ENCODE results near the gene ANO2. TPM values are rescaled to one million over a fixed set of nuclear protein-coding genes. Genes with fewer than 3 reads are reported as not detected.

The ANO2 gene
- total RNA-seq: 13.0 and 32.4 TPM in 2 replicates

DNA sequence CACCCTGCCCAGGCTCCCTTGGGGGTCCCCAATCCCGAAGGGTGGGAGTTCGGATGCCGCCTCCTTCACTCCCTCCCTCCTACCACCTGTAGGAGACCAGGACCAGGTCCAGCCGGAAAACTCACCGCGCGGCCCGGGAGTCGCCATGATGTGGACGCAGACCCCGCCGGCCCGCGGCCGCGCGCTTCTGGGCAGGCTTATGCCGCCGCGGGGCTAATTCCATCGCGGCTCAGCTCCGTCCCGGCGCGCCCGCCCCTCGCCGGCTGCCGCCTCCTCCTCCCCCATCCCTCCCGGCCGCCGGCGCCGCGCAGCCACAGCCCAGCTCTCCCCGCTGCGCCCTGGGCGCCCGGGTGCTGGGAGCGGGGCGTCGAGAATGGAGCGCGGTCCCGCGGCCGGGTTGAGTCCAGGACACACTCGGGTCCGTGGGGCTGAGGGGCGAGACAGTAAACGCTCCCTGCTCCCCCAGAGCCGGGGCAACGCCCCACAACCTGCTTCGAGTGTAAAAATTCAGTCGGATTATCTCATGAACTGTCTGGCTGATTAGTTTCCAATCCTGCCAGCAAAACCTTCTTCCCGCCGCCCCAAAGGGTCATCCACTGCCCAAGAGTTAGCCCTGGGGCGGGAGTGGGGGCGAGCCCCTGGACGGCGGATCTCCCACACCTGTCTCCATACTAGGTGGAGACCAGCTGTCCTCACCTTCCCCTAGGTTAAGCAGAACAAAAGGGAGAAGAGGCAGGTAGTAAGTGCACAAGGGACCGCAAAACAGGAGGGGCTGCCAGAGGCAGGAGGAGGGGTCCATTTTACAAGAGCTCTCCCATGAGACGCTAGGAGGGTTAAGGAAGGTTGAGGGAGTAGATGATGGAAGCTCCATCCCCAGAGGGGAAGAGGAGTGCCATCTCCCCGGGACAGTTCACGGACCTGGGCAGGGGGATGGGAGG is at the start of gene ANO2:
Gene ANO2, minus strand, starts transcription at position 189 of the 938 bp plus-strand sequence. Its CDS starts 42 bp downstream, at position 147.
- DNase-seq (ENCODE audit: extremely low read depth, low read depth, low spot score): no peak

DNA sequence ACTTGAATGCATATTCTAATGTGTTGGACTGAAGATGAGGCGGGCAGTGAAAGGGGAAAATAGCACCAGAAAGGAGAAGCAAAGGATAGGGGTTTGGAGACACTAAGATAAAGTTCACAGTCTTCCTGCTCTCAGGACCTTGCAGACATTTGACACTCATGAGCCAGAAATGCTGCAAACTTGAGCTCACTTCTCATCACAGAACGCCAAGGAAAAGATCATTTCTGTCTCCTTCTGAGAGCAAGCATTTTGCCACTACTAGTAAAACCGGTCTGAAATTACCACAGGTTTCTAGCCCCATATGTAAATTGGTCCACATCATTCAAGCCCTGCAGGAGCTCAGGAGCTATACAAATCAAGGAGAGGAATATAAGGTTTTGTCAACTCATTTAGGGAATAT is 44.6 kb upstream of the ANO2 start:
- no peak for DNase-seq (ENCODE audit: extremely low read depth, low read depth, low spot score)

DNA sequence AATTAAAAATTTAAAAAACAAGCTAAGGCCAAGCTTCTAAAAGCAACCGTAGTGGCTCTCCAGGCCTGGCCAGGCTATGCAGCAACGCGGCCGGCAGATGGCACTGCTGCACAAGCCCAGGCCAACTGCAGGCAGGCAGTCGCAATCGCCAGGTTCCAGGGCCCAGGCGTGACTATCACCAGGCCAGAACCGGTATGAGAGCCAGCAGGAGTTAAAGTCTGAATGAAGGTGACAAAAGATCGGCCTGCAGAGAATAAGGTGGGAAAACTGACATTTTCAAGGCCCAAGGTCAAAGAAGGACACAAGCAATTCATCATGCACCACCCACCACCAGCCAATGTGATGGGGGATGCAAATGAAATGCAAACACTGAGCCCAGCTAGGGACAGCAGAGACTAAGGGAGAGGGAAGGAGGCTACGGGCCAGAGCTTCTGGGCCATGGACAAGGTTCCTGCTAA is 43.6 kb upstream of the ANO2 start:
- no peak for DNase-seq (ENCODE audit: extremely low read depth, low read depth, low spot score)

DNA sequence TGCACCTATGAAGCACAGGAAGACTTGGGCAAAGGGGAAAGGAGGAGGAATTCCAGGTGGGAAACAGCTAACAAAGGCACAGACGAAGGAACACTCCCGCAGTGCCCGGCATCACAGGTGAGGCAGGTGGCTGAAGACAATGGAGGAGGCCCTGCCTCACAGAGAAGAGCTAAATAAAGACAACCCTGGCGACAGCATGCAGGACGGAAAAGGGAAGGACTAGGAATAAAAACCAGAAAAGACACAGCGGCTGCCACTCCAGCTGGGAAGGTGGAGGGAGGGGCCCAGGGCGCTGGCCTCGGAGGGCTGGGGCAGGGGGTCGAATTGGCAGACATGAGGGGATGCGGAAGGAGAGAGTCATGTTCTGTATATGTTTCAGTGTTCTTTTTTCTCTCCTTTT is 43.0 kb upstream of the ANO2 start:
- DNase-seq (ENCODE audit: extremely low read depth, low read depth, low spot score): no peak

DNA sequence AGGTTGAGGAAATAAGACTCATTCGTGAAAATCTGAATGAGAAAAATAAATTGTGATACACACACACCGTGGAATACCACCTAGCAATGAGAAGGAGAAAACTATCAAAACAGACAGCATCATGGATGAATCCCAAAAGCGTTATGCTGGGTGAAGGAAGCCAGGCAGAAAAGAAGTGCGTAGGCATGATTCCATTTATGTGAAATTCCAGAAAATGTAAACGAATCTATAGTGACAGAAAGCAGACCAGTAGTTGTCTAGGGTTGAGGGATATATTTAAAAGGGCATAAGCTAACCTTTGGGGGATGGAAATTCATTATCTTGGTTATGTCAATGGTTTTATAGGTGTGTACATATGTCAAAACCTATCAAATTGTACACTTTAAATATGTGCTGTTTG is 42.5 kb upstream of the ANO2 start:
- no peak for DNase-seq (ENCODE audit: extremely low read depth, low read depth, low spot score)

DNA sequence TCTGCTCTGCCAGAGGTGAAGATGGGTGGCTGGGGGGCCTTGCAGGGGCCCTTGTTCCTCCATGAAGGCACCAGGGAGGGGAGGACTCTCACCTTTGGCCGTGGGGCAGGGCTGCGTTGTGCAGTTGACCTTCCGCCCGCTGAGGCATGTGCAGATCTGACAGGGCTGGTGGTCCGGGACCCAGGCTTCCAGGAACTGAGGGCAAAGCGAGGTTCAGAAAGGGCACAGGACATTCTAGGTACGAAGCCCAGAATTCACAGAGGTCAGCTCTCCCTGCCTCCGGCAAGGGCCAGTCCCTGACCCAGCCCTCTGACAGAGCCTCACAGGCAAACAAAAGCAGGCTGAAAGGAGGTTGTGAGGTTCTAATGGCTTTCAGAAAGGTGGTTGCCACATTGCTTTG is 40.4 kb upstream of the ANO2 start:
- no peak for DNase-seq (ENCODE audit: extremely low read depth, low read depth, low spot score)

DNA sequence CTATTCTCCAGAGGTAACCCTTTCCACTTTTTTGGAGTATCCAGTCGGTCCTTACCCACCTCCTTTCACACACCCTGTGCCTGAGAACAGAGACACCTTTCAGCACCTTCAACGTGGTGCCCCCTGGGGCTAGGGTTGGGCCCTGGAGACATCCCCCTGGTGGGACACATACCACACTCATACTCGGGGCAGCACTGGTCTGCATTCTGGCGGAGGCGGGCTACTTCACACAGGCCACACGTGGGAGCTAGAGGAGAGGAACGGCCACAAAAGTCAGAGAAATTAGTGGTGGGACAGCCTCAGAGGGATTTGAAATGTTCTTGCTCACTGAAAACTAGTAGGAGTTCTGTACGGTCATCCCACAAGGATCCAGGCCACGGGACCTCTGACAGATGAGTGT is 39.8 kb upstream of the ANO2 start:
- no peak for DNase-seq (ENCODE audit: extremely low read depth, low read depth, low spot score)

DNA sequence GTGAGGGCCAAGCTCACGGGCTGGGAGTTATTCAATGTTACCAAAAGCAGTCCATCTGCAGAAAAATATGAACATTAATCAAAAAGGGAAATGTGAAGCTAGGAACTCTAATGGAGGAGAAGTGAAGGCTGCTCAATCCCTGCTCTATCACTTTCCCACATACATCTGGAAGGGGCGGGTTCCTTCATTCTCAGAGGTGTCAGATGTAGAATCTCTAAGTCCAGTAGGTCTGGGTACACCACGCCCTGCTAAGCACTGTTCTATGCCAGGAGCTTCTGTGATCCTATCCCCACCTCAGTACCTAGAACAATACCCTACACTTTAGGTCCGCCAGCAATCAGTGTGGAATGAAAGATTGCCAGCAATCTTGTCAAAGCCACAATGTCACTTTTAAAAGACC is 37.0 kb upstream of the ANO2 start:
- no peak for DNase-seq (ENCODE audit: extremely low read depth, low read depth, low spot score)

DNA sequence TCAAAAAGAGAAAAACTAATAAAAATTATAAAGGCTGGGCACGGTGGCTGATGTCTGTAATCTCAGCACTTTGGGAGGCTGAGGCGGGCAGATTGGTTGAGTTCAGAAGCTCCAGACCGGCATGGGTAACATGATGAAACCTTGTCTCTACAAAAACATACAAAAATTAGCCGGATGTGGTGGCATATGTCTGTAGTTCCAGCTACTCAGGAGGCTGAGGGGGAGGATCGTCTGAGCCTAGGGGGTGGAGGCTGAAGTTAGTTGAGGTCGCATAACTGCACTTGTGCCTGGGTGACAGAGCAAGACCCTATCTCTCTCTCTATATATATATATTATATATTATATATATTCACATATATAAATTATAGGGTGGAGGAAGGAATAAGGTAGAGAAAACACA is 32.5 kb upstream of the ANO2 start:
- DNase-seq (ENCODE audit: extremely low read depth, low read depth, low spot score): no peak

DNA sequence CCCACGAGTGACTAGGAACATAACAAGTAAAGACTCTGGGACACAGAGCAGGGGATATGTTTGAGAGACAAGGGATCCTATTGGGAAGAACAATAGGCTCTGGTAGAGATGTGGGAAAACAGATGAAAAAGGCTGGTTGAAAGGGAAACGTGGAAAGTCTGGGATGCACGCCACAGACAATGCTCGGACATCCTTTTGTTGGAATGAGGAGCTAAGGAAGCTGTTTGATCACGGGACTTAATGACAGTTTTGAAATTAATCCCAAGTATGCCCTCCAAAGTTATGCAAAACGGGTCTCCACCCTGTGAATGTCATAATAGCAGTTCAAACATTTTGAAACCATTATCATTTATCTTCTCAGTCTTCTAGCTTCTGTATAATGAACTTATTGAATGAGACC is 31.7 kb upstream of the ANO2 start:
- DNase-seq (ENCODE audit: extremely low read depth, low read depth, low spot score): no peak

DNA sequence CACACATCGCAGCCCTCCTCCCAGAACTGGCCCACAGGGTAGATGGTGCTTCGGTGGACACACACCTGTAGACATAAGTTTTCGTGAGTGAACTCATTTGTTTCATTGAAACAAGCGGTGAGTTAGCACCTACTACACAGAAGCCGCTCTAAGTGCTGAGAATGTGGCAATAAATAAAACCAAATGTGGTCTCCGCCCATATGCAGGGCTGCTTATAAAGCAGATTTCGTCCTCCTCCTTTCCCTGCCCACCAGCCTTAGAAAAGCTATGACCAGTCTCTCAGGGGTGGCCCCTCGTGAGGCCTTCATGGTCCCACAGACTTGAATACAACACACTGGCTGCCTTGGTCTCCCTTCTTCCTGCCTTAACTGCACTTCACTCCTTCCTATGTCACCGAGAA is 31.1 kb upstream of the ANO2 start:
- no peak for DNase-seq (ENCODE audit: extremely low read depth, low read depth, low spot score)

DNA sequence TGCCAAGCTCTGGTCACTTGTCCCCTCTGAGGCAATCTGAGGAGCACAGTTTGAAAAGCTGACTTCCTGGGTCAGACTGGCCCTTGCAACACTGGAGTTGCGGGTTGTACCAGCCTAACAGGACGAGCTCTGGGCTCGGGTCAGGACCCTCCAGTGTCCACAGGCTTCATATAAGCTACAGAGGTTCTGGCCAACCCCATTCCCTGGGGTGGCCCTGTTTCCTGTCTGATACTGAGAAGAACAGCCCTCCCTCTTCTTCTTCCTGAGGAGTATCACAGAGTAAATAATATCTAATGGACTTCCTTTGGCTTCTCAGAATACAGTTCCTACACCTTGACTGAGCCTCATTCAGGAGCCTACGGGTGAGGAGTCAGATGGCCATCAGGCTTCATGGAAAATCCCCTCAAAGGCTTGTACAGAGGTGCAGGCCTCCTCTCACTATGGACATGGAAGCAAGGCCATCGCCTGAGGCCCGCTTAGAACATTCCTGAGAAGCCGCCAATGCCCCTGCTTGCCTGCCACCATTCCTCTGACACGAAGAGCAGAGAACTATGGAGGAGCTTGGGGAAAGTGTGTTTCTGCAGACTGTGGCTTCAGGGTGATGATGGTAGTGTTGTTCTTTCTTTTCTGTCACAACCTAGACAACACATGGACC is 28.5 kb upstream of the ANO2 start:
- no peak for DNase-seq (ENCODE audit: extremely low read depth, low read depth, low spot score)

DNA sequence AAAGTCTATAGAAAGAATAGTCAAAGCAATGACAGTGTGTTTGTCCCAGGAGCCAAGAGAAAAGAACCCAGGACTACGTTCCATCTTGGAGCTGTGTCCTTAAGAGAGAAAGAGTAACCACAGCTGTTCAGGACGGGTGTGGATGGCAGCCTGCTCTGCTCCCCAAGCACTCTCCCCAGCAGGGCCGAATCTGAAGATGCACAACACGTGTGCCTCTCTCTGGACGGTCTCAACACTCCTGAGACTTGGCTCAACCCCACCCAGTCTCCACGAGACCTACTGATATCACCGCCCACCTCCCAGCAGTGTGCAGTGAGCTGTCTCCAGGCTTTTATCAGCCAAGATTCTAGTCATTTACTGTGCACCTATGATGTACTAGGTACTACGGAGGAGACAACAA is 27.3 kb upstream of the ANO2 start:
- DNase-seq (ENCODE audit: extremely low read depth, low read depth, low spot score): no peak

DNA sequence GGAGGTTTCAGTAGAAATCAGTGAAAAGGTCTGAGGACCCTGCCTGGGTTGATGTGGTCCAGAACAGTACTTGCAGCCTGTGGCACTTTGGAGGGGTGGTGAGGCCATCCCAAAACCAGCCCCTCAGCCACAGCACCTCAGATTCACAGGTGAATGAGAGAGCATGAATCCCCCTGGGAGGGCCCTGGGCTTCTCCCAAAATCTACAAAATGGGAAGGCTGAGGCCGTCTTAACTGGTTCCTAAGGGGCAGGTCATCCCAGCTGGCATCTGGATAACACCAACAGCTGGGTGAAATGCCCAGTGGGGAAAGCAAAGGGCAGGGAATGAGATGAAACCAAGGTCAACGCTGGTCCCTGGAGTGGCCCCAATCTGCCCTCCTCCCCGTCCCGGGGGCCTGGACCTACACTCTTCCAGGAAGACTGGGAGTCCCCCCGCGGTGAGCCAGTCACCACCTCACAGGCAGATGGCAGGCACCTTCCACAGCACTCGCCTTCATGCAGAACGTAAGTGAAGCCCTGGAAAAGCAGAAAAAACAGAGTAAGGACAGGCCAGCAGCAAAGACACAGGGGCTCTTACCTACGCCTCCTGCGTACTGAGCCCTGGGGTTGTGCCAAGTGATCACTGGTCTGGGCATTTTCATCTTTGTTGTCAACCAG is 26.3 kb upstream of the ANO2 start:
- no peak for DNase-seq (ENCODE audit: extremely low read depth, low read depth, low spot score)

DNA sequence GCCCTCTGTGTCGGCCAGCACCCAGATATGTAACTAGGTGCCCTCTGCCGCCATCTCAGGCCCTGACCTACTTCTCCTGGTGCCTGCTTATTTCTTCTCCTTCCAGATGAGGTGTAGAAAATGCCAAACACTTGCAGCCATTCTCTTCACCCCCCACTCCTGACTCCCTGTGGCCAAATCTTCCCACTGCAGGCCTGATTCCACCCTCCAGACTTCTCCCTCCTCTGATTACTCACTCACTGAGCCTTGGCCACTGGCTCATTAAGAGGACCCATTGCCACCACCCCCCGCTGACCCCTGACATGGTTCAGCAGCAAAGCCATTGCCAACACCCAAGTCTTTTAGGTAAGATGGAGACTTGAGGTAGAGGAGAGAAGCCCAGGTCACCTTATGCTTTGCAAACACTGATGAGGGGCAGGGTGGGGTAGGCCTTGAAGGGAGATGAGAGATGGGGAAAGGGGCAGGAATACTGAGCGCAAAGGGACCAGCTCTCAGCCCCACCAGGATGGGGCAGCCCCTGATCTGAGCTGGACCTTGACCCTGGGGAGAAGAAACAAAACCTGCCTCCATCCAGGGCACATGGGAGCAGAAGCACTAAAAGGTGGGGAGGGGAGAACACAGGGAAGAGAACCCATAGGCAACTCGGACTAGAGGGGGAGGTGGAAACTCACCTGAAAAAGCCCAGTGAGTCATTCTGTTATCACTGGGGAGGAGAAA is 25.1 kb upstream of the ANO2 start:
- no peak for DNase-seq (ENCODE audit: extremely low read depth, low read depth, low spot score)

DNA sequence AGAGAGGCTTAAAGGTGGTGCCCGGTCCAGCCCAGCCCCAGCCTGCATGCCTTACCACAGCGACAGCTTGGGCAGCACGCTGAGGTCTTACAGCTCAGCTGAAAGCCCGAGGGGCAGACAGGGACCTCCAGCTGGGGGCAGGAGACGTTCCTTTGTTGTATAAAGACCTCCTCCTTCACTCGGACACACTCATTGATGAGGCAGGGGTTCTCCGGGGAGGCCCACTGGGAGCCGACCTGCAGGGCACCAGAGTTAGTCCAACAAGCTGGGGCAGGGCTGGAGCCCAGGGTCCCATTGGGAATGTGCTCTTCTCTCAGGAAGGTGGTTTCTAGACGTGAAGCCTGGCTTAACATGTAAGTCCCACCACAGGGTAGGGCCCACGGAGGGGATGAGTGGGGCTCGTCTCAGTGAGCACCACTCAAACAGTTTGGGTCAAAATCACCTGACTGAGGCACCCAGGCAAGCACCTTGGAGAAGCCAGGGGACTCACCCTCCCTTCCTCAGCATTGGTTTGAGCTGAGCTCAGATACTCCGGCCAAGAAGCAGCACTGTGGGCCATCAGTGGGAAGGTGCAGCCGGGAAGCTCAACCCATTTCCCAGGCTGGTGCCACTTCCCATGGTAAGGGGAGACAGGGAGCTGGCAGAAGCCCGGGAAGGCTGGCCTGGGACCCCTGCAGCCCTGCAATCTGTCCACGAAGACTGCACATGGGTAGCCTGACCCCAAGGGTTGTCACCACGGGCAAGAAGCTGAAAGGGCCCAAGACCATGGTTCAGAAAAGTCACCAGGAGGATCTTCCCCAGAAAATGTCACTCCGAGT is 24.3 kb upstream of the ANO2 start:
- DNase-seq (ENCODE audit: extremely low read depth, low read depth, low spot score): no peak

DNA sequence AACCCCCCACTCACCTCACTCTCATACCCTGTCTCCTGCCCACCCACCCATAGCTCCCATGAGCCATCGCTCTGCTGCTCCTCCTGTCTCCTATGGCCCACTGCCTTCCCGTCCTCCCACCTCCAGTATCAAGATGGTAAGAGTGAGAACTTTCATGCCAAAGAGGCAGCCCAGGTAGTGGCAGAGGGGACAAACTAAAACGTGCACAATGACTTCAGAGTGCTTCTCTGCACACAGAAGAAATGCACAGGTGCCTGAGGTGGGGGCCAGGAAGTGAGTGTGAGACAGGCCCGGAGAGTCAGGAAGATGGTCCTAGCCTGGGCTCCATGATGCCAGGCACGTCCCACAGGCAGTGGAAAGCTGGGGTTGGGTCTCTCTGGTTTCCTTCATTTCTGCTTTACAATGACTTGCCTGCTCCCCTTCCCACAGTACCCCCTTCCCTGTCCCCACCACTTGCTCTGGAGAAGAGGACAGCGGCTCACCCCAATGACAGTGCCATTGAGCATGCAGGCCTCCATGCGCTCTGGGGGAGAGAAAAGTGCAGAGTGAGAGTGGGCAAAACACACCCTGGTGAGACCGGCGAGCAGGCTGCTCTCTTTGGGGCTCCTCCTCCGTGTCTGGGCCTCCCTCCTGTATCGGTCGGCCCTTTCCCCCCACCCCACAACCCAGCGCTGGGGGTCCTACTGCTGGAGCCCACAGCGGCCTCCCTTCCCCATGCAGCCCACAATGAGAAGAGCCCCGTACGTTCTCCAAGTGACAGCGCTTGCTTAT is 22.8 kb upstream of the ANO2 start:
- no peak for DNase-seq (ENCODE audit: extremely low read depth, low read depth, low spot score)

DNA sequence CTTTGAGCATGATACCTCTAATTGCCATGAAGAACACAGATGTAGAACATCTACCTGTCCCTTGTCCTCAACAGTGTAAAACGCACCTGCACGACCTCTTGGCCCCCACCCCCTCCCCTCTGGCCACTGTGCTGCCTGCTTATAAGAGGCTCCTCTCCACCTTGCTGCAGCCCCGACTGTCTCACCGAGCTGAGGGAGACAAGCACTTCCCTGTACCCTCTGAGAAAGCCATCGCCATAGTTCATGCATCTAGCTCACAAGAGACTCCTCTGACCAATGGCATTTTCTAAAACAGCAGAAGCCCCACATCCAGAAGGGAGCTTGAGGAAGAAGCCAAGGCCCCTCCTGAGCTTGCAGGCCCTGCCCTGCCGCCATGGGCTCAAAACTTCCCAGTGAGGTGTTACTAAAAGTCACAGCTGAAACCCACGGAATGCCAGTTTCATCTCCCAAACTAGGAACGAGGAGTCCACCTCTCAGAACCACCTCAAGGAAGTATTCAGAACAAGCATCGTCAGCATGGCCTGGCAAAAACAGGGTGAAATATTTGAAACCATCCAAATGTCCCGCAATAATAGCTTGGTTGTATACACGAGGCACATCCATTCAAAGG is 21.5 kb upstream of the ANO2 start:
- no peak for DNase-seq (ENCODE audit: extremely low read depth, low read depth, low spot score)

DNA sequence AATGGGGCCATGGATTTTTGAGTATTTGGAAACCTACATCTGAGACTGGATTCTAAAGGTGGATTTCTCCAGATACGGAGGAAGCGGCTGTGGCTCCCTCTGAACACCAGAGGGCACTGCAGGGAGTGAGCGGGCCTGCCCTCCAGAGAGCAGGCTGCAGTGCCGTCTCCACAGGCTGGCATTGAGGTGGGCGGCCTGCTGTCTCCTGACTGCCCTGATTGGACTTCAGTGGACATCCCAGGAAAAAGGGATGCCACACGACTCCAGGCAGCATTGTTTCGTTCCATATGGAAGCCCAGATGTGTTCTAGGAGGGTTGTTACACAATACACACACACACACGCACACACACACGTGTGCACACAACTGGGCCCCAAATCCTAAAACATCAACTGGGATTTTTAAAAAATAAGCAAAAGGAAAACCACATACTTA is 20.9 kb upstream of the ANO2 start:
- DNase-seq (ENCODE audit: extremely low read depth, low read depth, low spot score): no peak

Measured in glomerular endothelial cell (primary cell).